IPS-18c (cell line): ENCODE measurements around the gene PIK3C2B.

Source experiments
- H3K4me3 ChIP-seq: 2 replicates; pipeline ENCODE4 v1.7.0; 2013; ENCODE audit warnings: low read depth, mild to moderate bottlenecking, low read length, moderate library complexity; ENCODE audit not compliant: insufficient read depth
- H3K9me3 ChIP-seq: one replicate; pipeline ENCODE4 v1.6.1; 2013; ENCODE audit warnings: mild to moderate bottlenecking, low read length, moderate library complexity; ENCODE audit not compliant: control insufficient read depth, insufficient read depth

The PIK3C2B gene

GRCh38 chr1:204468206-204468605 is 26.4 kb downstream of the PIK3C2B start:
- H3K4me3 ChIP-seq = no peak overlapping the region
- peaks cover 2% of the 10 kb centered on the region for H3K9me3 ChIP-seq

GRCh38 chr1:204466416-204467405 is 27.9 kb downstream of the PIK3C2B start:
- Histone ChIP-seq H3K4me3 (no peak overlapping the region), H3K9me3 (peaks cover 2% of the 10 kb centered on the region)

- Histone ChIP-seq H3K9me3 (peaks cover 2% of the 10 kb centered on the region), H3K4me3 (no peak overlapping the region)
Observed at GRCh38 chr1:204465546-204466415, 28.8 kb downstream of the PIK3C2B start.

- no peak overlapping the region for H3K4me3 ChIP-seq
- H3K9me3 ChIP-seq = peaks cover 2% of the 10 kb centered on the region
Observed at GRCh38 chr1:204464701-204465100, 29.9 kb downstream of the PIK3C2B start.

- Histone ChIP-seq H3K9me3 (peaks cover 2% of the 10 kb centered on the region), H3K4me3 (no peak overlapping the region)
Observed at GRCh38 chr1:204464187-204464631, 30.4 kb downstream of the PIK3C2B start.

- H3K4me3 ChIP-seq = no peak overlapping the region
Observed at GRCh38 chr1:204463125-204464060, 31.2 kb downstream of the PIK3C2B start.

GRCh38 chr1:204462229-204462561 is 32.4 kb downstream of the PIK3C2B start:
- H3K4me3 ChIP-seq = no peak overlapping the region

More at GRCh38 chr1:204463125-204464060, 31.2 kb downstream of the PIK3C2B start:
- peaks cover 2% of the 10 kb centered on the region for H3K9me3 ChIP-seq

GRCh38 chr1:204461331-204462228 is 33.0 kb downstream of the PIK3C2B start:
- Histone ChIP-seq H3K4me3 (no peak overlapping the region), H3K9me3 (peaks cover 2% of the 10 kb centered on the region)

More at GRCh38 chr1:204462229-204462561, 32.4 kb downstream of the PIK3C2B start:
- peaks cover 2% of the 10 kb centered on the region for H3K9me3 ChIP-seq

GRCh38 chr1:204460346-204460745 is 34.3 kb downstream of the PIK3C2B start:
- H3K4me3 ChIP-seq = no peak overlapping the region
- H3K9me3 ChIP-seq = no peaks in the 10 kb centered on the region

GRCh38 chr1:204459706-204460105 is 34.9 kb downstream of the PIK3C2B start:
- Histone ChIP-seq H3K9me3 (no peaks in the 10 kb centered on the region), H3K4me3 (no peak overlapping the region)

- H3K9me3 ChIP-seq = no peaks in the 10 kb centered on the region
- H3K4me3 ChIP-seq = no peak overlapping the region
Observed at GRCh38 chr1:204457666-204458065, 36.9 kb downstream of the PIK3C2B start.

- no peak overlapping the region for H3K4me3 ChIP-seq
- H3K9me3 ChIP-seq = peaks cover 2% of the 10 kb centered on the region
Observed at GRCh38 chr1:204456826-204457442, 37.7 kb downstream of the PIK3C2B start.

GRCh38 chr1:204455831-204456145 is 38.8 kb downstream of the PIK3C2B start:
- H3K4me3 ChIP-seq = no peak overlapping the region
- H3K9me3 ChIP-seq = peaks cover 2% of the 10 kb centered on the region

- H3K9me3 ChIP-seq = peaks cover 2% of the 10 kb centered on the region
- no peak overlapping the region for H3K4me3 ChIP-seq
Observed at GRCh38 chr1:204455063-204455830, 39.4 kb downstream of the PIK3C2B start.

GRCh38 chr1:204454476-204454875 is 40.1 kb downstream of the PIK3C2B start:
- Histone ChIP-seq H3K9me3 (peaks cover 2% of the 10 kb centered on the region), H3K4me3 (no peak overlapping the region)
